HG02884 (cell line): ENCODE data around the gene CHAF1A.

Experiments used
- ATAC-seq: cut with Tn5 transposase; IDR thresholded peaks from one replicate; pipeline ENCODE4 v1.9.1; 2021; ENCODE audit warnings: mild to moderate bottlenecking, moderate library complexity; ENCODE audit not compliant: unreplicated experiment

CHAF1A gene

GRCh38 chr19:4378886-4379285 lies 23.6 kb upstream of the CHAF1A start:
- no peak for ATAC-seq

DNA sequence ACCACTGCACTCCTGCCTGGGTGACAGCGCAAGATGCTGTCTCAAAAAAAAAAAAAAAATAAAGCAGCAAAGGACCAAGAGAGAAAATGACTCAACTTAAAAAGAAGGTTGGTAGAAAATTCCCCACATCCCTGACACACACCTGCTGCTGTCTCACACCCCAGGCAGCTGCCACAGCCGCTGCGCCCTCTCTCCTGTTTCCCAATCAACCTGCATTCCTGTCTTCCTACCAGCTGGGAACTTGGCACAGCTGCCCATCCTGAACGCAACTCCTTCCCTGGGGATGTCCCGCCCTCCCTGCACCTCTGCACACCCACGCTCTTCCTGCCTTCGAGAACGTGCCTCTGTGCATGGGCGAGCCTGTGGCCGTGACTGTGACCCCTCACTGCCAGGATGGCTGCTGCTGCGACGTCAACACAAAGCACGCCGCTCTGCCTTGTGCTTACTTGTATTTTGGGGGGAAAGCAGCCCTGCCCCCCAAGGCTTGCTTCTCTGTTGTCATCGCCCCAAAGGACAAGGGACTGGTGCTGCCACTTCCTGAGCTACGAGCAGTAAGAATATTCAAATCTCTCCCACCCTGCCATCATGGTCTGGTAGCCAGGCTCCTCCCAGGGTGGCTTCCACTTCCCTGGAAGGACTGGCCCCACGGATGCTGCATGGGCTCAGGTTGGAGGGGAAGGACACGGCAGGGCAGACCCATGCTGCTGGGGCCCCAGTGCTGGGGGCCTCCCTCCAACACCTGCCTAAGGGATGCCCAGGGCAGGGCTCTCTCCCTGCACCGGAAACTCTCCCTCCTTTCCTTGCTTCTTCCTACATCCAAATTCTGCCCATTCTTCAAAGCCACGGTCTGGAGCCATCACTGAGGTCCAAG lies 22.8 kb upstream of the CHAF1A start:
- no peak for ATAC-seq

DNA sequence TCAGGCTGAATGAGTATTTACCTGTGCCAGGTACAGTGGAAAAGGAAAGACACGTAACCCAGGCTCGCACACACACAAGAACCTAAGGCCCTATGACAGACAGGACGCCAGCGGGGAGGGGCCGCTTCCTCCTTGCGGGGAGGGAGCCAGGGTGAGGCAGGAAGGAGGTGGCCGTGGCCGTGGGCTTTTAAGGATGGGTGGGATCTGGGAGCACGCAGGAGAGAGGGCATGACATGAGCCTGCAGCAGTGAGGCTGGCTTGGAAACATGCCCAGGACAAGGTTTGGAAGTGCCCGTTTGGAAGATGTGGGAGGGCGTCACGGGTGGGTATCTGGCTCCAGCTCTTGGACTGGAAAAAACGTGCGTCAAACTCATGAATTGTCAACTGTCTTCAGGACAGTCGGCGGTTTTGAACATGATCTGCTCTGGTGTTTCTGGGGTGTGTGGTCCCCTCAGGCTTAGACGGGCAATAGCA lies 22.1 kb upstream of the CHAF1A start:
- no peak for ATAC-seq

DNA sequence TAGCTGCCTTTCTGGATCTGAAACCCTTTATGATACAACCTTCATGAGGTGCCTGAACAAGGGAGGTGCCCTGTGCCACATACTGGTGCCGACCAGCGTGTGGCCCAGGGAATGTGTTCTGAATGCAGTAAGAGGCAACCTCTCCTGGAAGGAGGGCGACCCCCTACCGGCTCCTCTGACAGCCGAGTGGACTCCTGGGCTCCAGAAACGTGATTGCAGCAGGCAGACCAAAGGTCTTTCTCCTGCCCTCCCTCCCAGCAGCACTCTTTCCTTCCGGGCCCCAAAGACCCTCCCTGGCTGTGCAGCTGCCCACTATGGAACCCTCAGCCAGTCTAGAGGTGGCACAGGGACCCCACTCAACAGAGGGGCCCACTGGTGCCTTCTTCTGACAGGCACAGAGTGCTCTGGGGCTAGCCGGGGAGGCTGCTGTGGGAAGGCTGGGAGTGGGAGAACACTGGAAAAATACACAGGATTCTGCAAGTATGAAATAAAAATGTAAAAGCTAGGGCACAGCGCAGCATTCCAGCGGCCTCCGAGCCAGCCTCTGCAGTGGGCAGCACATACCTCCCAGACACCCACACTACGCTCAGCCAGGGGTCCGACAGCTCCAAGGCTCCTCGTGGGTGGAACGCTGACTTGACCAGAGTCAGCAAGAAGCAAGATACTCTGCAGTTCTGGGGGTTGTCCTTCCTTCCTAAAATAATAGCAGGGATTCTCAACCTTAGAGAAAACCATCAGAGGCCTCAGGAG lies 17.0 kb upstream of the CHAF1A start:
- no peak for ATAC-seq

GRCh38 chr19:4386041-4386782 lies 16.2 kb upstream of the CHAF1A start:
- no peak for ATAC-seq

DNA sequence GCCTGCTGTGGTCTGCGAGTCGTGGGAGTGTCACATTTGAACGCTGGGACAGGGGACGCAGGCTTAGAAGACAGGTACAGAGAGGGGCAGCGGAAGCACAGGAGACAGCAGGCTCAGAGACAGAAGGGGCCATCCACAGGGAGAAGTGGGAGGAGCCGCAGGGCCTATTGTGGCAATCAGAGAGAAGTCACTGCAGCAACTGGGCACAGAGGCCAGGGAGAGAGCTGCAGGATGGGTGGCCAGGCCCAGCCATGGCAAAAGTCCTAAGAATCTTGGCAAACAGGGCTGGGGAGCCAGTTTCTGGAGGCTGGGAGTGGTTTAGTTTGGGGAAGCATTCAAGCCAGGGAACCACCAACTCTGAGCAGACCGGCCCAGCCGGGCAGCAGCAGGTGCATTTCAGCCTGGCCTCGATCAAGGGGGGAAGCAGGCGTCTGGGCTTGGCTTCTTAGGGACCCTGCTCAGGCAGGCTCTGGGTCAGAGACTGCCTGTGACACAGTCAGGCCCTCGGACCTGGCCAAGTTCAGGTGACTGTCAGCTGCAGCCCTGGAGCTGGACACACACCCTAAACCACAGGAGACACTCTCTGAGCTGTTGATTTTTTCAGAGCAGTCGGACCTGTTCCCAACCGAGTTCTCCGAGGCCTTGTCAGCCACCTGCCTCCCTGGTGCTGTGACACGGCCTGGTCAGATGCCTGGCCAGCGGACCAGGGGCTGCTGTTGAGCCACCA lies 13.9 kb upstream of the CHAF1A start:
- no peak for ATAC-seq

DNA sequence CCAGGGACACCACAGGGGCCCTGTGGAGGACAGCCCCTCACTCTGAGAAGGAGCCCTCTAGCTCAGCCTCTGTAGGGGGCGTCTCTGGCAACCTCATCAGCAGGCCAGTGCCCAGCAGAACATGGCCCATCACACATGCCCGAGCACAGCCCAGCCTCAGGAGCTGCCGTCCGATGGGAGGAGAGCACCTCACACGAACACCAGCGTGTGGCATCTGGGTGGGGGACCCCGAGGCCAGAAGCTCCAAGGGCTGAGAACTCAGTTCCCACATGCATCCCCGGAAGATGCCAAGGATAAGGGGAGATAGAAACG lies 13.4 kb upstream of the CHAF1A start:
- ATAC-seq = no peak

DNA sequence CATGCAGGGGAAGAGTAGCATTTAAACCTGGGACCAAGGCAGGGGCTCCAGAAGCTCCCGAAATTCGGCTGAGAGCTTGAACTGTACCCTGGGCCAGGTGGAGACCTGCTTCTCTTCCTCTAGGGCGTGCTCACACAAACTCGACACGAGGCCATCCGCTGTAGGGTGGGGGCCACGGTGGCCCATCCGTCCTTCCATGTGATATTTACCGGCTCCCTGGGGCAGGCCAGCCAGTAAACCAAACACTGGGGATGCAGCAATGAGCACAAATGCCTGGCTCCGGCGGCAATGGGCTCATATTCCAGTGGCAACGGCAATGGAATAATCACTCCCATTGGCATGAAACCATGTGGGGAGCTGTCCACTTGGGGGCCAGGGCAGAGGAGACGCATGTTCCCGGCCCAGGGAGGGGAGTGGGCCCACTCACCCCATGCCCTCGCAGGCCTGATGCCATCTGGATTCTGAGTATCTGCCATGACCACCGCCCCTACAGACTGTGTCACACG lies 12.9 kb upstream of the CHAF1A start:
- ATAC-seq = no peak

GRCh38 chr19:4390017-4390566 lies 12.3 kb upstream of the CHAF1A start:
- ATAC-seq = no peak

DNA sequence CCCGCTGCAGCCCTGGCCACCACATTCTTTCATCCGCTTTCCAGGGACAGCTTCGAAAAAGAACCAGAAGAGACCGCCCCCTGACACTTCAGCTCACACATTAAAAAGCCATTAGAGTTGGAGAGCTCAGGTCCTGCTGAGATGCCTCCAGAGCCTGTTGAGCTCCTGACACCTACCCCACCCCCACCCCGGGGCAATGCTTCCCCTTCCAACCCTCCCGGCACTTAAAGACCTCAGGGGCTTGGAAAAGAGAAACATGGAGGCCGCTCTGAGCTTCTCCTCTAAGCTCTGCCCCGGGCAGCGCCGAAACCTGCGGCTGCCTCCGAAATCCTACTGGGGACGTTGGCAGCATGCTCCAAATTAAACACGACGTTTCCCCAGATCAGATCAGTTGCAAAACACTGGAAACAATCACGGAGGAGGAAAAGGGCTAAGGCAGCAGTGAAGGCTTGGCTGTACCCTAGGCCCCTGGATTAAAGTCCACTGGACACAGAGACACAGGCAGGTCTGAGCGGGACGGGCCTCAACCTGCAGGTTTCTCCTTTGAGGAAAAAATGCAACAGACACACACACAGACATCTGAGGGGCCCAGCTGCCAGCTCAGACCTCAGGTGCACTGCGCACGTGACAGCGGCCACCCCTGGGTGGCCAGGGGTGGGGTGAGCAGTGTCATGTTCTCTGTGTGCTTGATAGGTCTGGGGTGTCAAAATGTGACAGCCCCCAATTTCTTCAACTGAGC lies 11.7 kb upstream of the CHAF1A start:
- no peak for ATAC-seq

GRCh38 chr19:4391306-4391693 lies 11.1 kb upstream of the CHAF1A start:
- ATAC-seq = no peak

GRCh38 chr19:4391701-4392483 lies 10.5 kb upstream of the CHAF1A start:
- no peak for ATAC-seq

GRCh38 chr19:4393947-4394590 lies 8.4 kb upstream of the CHAF1A start:
- no peak for ATAC-seq

DNA sequence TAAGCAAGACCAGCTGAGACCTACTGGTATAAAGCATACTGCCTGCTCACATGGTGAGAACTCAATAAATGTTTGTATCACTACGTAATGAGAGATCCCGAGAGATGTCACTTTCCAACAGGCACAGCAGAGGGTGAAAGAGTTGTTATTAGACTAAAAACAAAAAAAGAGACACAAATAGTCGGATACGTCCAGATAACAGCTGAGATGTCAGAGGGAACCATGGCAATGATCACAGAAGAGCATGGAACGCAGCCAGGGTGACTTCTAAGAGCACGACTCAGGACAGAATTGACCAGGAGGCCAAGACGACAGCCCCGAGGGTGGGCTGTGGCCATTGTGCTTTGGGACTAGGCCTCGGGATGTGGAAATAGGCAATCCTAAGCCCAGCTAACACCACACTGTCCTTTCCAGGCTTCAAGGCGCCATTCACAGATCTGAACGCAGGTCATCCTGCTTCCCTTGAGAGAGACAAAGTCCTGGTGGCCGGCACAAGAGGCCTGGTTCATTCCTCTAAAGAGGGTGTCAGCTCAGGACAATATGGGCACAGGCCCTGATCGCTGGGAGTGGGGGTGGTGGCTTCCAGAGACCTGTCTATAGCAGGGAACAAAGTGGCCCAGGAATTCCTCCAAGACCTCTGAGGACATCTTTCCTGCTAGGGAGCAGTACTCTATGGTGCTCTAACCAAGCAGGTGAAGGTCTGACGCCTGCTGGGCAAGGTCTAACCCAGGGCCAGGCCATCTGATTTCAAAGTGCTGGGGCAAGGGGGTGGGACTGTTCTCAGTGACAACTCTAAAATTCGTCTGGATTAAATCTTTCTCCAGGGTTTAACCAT lies 5.3 kb upstream of the CHAF1A start:
- ATAC-seq = no peak

- no peak for ATAC-seq
These were observed 2.7 kb upstream of the CHAF1A start for GRCh38 chr19:4399812-4400134.

DNA sequence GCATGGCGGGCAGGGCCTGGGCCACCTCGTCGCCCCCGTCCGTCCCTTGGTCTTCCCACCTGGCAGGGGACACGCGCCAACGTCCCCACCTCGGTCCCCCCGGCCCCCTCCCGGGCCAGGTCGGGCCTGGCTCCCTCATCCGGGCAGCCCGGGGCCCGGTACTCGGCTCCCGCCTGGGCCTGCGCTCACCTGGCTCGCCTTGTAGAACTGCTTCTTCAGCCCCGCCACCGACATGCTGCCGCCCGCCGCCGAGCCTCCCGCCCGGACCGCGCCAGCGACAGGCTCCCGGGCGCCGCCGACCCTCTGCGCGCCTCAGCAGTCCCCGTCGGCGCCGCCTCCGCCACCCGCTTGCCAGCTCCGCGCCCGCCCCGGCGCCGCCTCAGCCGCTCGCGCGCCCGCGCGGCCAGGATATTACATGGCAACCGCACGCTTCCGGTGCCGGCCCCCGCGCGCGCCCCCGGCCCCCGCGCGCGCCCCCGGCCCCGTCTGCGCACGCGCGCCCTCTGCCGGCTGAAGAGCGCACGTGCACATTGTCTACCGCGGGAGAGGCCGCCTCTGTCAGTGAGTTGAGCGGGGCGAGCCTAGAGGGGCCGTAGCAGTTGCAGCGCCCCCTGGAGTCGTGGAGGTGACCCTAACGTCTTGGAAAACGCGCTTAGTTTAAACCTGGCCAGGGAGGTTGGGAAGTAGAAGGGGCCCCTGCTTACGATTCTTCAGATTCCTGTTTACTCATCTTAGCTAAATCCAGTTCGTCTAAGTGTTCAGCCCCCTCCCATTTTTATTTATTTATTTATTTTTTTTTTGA lies 2.1 kb upstream of the CHAF1A start, which contains the start of gene SH3GL1:
Gene SH3GL1, minus strand, starts transcription at position 413 of the 802 bp plus-strand sequence. Its CDS starts 179 bp downstream, at position 234.
- peak; percentile 51 for ATAC-seq

GRCh38 chr19:4401769-4402170 lies 670 bp upstream of the CHAF1A start:
- ATAC-seq = no peak
